CD4-positive, alpha-beta T cell (primary cell): ENCODE measurements around the gene PIR. TPM values are rescaled to one million over a fixed set of nuclear protein-coding genes. Genes with fewer than 3 reads are reported as not detected.

ENCODE experiments used
- ATAC-seq: fragments of 200-7000 bp; cut with Tn5 transposase; one replicate; pipeline ENCODE4 v1.10.0; 2022; ENCODE audit warnings: mild to moderate bottlenecking; ENCODE audit not compliant: poor library complexity
- CTCF ChIA-PET: fragments of 350-600 bp; sonication (Branson Sonifier 250); formaldehyde crosslinking; loops from one replicate; lab custom pipeline; 2021; ENCODE audit warnings: antibody characterized with exemption, inconsistent platforms; lab: Charles Lee
- POLR2A ChIA-PET: fragments of 350-600 bp; sonication (Branson Sonifier 250); formaldehyde crosslinking; loops from one replicate; lab custom pipeline; 2021; ENCODE audit warnings: antibody characterized with exemption, inconsistent platforms; lab: Charles Lee
- DNase-seq, 14 experiments: peaks; one replicate each; pipeline ENCODE4 v3.0.0-alpha.2; 2013 to 2020; ENCODE audit warnings: mixed read lengths in 2 of 14
- H3K27ac ChIP-seq, 2 donors: one replicate each; pipeline versions ENCODE4 v1.5.1 to v1.7.0; 2013; ENCODE audit warnings: low read length in 2 of 2, low read depth in 1 of 2, mild to moderate bottlenecking in 1 of 2
- H3K27me3 ChIP-seq, 2 experiments: 1 replicate in 1 of 2; 2 replicates in 1 of 2; pipeline versions ENCODE4 v1.6.1 to v1.7.0; 2013; ENCODE audit warnings: low read length in 2 of 2, control low read depth in 1 of 2, mild to moderate bottlenecking in 1 of 2, moderate library complexity in 1 of 2; ENCODE audit not compliant: insufficient read depth in 2 of 2, control insufficient read depth in 1 of 2
- H3K36me3 ChIP-seq: one replicate; pipeline ENCODE4 v1.6.1; 2013; ENCODE audit warnings: low read length, control low read depth; ENCODE audit not compliant: insufficient read depth
- H3K4me1 ChIP-seq: one replicate; pipeline ENCODE4 v1.6.1; 2013; ENCODE audit warnings: low read length, control low read depth; ENCODE audit not compliant: insufficient read depth
- H3K4me3 ChIP-seq: one replicate; pipeline ENCODE4 v1.5.1; 2013; ENCODE audit warnings: mild to moderate bottlenecking, low read length, moderate library complexity
- H3K9me3 ChIP-seq, 2 experiments: 1 replicate in 1 of 2; 2 replicates in 1 of 2; pipeline versions ENCODE4 v1.6.1 to v1.7.0; 2013; ENCODE audit warnings: low read length in 2 of 2, mild to moderate bottlenecking in 2 of 2, control low read depth in 1 of 2, moderate library complexity in 1 of 2; ENCODE audit not compliant: control insufficient read depth in 1 of 2, insufficient read depth in 1 of 2
- H3K27ac Mint-ChIP-seq: one replicate; pipeline ENCODE4 v1.8.0; 2020; ENCODE audit warnings: mixed read lengths
- H3K27me3 Mint-ChIP-seq: one replicate; pipeline ENCODE4 v1.8.0; 2021; ENCODE audit warnings: mixed read lengths
- H3K36me3 Mint-ChIP-seq: one replicate; pipeline ENCODE4 v1.8.0; 2021; ENCODE audit warnings: low read depth, mixed read lengths
- H3K4me1 Mint-ChIP-seq: one replicate; pipeline ENCODE4 v1.8.0; 2021; ENCODE audit warnings: low read depth, mixed read lengths
- H3K4me3 Mint-ChIP-seq: one replicate; pipeline ENCODE4 v1.8.0; 2020; ENCODE audit warnings: mild to moderate bottlenecking, mixed read lengths
- H3K9me3 Mint-ChIP-seq: one replicate; pipeline ENCODE4 v1.8.0; 2020; ENCODE audit warnings: mixed read lengths
- CTCF ChIP-seq: fragments of 200-600 bp; IDR thresholded peaks from one replicate; pipeline ENCODE4 v1.8.0; 2022; ENCODE audit warnings: antibody characterized with exemption, mild to moderate bottlenecking
- intact Hi-C, 2 experiments: fragments of 100-400 bp; cut with DNase I in 1 of 2; cut with micrococcal nuclease in 1 of 2; formaldehyde crosslinking; loops; one replicate each; pipeline versions ENCODE4 v1.15.1 to v1.9.0; 2023 to 2025; cut with DNase I, micrococcal nuclease
- total RNA-seq, 174 experiments: library from RNA in 2 of 174; stranded (reverse) in 2 of 174; gene quantifications; one replicate each; pipeline ENCODE4 v1.2.3 and lab custom pipeline; 2021 to 2026

Gene PIR
- total RNA-seq, 2 experiments from 2014 or later: not detected

GRCh38 chrX:15430076-15430475, 63.1 kb downstream of the PIR start:
- intact Hi-C loops: no loop called here
- ChIA-PET POLR2A (no interaction called here), CTCF (no interaction called here)
- Histone ChIP-seq H3K27ac (no peak overlapping the region), H3K9me3 (no peaks in the 10 kb centered on the region), H3K36me3 (no peaks in the 10 kb centered on the region), H3K27me3 (no peaks in the 10 kb centered on the region), H3K4me3 (no peak overlapping the region), H3K4me1 (no peaks in the 10 kb centered on the region)
- H3K27ac Mint-ChIP-seq: no peak overlapping the region
- DNase-seq (no peak), ATAC-seq (no peak)
- H3K9me3 Mint-ChIP-seq: no peaks in the 10 kb centered on the region
- TF ChIP-seq CTCF: no peak
- H3K4me1 Mint-ChIP-seq: no peaks in the 10 kb centered on the region
- no peaks in the 10 kb centered on the region for H3K36me3 Mint-ChIP-seq
- no peak overlapping the region for H3K4me3 Mint-ChIP-seq
- peaks cover 27% of the 10 kb centered on the region for H3K27me3 Mint-ChIP-seq

- TF ChIP-seq CTCF: no peak
- Histone ChIP-seq H3K4me1 (no peaks in the 10 kb centered on the region), H3K9me3 (no peaks in the 10 kb centered on the region), H3K27ac (no peak overlapping the region), H3K36me3 (no peaks in the 10 kb centered on the region), H3K27me3 (no peaks in the 10 kb centered on the region), H3K4me3 (no peak overlapping the region)
- no peak for ATAC-seq
- Mint-ChIP-seq H3K4me1 (no peaks in the 10 kb centered on the region), H3K4me3 (no peak overlapping the region), H3K27ac (no peak overlapping the region), H3K27me3 (no peaks in the 10 kb centered on the region), H3K36me3 (no peaks in the 10 kb centered on the region), H3K9me3 (no peaks in the 10 kb centered on the region)
- ChIA-PET CTCF (no interaction called here), POLR2A (no interaction called here)
- DNase-seq: no peak
- intact Hi-C loops: no loop called here
Observed at GRCh38 chrX:15425024-15425423, 68.1 kb downstream of the PIR start.

GRCh38 chrX:15418707-15419181, 74.4 kb downstream of the PIR start:
- Histone ChIP-seq H3K4me3 (no peak overlapping the region), H3K9me3 (peaks cover 0 to 5% of the 10 kb centered on the region in 2 experiments), H3K27me3 (no peaks in the 10 kb centered on the region), H3K27ac (no peak overlapping the region), H3K36me3 (no peaks in the 10 kb centered on the region), H3K4me1 (no peaks in the 10 kb centered on the region)
- no peak for ATAC-seq
- DNase-seq: no peak
- Mint-ChIP-seq H3K27me3 (no peaks in the 10 kb centered on the region), H3K4me3 (no peak overlapping the region), H3K4me1 (no peaks in the 10 kb centered on the region), H3K9me3 (no peaks in the 10 kb centered on the region), H3K36me3 (no peaks in the 10 kb centered on the region), H3K27ac (no peak overlapping the region)
- POLR2A ChIA-PET: no interaction called here
- TF ChIP-seq CTCF: no peak
- intact Hi-C loops: no loop called here
- CTCF ChIA-PET: no interaction called here
